Prostate gland (tissue), 2 donors: ENCODE measurements around the gene MED15.

Experiments used
- CTCF ChIP-seq, 4 experiments: fragments of 200-600 bp in 2 of 4; fragments of 450-650 bp in 2 of 4; sonication (generic) in 2 of 4; IDR thresholded peaks; 1 replicate in 3 of 4; 2 replicates in 1 of 4; pipeline ENCODE4 v1.5.1; 2016 to 2019; ENCODE audit warnings: antibody characterized with exemption in 4 of 4, mild to moderate bottlenecking in 2 of 4, moderate library complexity in 2 of 4
- POLR2A ChIP-seq: fragments of 450-650 bp; IDR thresholded peaks from one replicate; pipeline ENCODE4 v1.6.1; 2016; ENCODE audit warnings: antibody characterized with exemption, mild to moderate bottlenecking

- TF ChIP-seq CTCF (IDR thresholded peaks at IDR 0.05) (no peak), POLR2A (no peak)
These were observed 34.6 kb downstream of the MED15 start for GRCh38 chr22:20542055-20542454.
